ENCODE data around the gene RB1.

GRCh38 chr13:48515732-48516131, 212.2 kb downstream of the RB1 start:
- TF ChIP-seq, protein P1, sequence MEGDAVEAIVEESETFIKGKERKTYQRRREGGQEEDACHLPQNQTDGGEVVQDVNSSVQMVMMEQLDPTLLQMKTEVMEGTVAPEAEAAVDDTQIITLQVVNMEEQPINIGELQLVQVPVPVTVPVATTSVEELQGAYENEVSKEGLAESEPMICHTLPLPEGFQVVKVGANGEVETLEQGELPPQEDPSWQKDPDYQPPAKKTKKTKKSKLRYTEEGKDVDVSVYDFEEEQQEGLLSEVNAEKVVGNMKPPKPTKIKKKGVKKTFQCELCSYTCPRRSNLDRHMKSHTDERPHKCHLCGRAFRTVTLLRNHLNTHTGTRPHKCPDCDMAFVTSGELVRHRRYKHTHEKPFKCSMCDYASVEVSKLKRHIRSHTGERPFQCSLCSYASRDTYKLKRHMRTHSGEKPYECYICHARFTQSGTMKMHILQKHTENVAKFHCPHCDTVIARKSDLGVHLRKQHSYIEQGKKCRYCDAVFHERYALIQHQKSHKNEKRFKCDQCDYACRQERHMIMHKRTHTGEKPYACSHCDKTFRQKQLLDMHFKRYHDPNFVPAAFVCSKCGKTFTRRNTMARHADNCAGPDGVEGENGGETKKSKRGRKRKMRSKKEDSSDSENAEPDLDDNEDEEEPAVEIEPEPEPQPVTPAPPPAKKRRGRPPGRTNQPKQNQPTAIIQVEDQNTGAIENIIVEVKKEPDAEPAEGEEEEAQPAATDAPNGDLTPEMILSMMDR (conservative IDR thresholded peaks at IDR 0.05; ENCODE audit: low read length): no peak
- TF ChIP-seq EZH2phosphoT487 (IDR thresholded peaks at IDR 0.05; ENCODE audit: borderline replicate concordance, low read depth, low read length): no peak

All from OCI-LY7 (cell line).